Epithelial cell of esophagus (primary cell): ENCODE results near the gene GPATCH2.
A peak's percentile ranks its signal among the peaks of the same experiment; 100 is the strongest.

Source experiments
- DNase-seq: peaks from one replicate; pipeline ENCODE4 v3.0.0; 2010; ENCODE audit warnings: low read depth
- H3K4me3 ChIP-seq: 2 replicates; pipeline ENCODE4 v1.5.1; 2011; ENCODE audit warnings: mild to moderate bottlenecking, low read length, control low read depth
- CTCF ChIP-seq: IDR thresholded peaks from 2 replicates; pipeline ENCODE4 v1.5.1; 2011; ENCODE audit warnings: low read depth, mild to moderate bottlenecking, low read length, control low read depth, inconsistent platforms; ENCODE audit not compliant: insufficient read depth; ENCODE audit errors: missing control alignments

The GPATCH2 gene

GRCh38 chr1:217482356-217483102 is 148.4 kb downstream of the GPATCH2 start:
- DNase-seq = peak; percentile 78
- no peak overlapping the region for H3K4me3 ChIP-seq
- no peak for TF ChIP-seq CTCF

GRCh38 chr1:217478450-217478849 is 152.4 kb downstream of the GPATCH2 start:
- no peak for TF ChIP-seq CTCF
- H3K4me3 ChIP-seq = no peak overlapping the region
- no peak for DNase-seq

- DNase-seq = peak; percentile 62
- H3K4me3 ChIP-seq = no peak overlapping the region
- no peak for TF ChIP-seq CTCF
Measured at GRCh38 chr1:217472915-217473314, 158.0 kb downstream of the GPATCH2 start.

DNA sequence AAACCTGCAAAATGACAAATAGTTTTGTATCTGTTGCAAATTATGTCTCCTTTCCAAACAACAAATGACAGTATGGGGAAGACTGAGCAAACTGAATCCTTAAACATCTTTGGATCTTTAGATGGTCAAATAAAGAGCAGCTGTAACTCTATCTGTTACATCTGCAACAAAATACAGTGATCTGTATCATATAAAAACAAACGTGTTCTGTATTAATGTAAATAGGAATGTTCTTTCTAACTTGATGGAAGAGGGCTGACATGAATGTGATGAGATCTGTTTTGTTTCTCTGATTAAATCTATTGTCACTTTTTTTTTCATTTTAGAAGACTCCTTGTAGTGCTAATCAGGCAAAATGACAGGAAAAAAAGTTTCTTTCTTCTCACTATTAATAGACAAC is 159.5 kb downstream of the GPATCH2 start:
- no peak for DNase-seq
- TF ChIP-seq CTCF = no peak
- no peak overlapping the region for H3K4me3 ChIP-seq

- DNase-seq = no peak
- TF ChIP-seq CTCF = no peak
- H3K4me3 ChIP-seq = no peak overlapping the region
Measured at GRCh38 chr1:217469983-217470382, 160.9 kb downstream of the GPATCH2 start.

DNA sequence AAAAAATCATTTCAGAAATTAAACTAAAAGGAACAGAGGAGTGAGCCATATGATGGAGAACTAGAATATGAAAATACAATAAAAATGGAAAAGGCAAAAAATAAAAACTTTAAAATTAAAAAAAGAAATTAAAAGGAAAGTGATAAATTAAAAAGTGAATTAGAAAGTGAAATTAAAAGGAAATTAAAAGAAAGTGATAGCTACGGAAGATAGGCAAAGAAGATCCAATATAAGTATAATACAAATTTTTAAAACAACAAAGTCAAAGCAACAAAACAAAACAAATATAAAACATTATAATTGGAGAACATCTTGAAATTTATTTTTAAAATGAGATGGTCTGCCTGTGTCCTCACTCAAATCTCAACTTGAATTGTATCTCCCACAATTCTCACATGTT is 165.8 kb downstream of the GPATCH2 start:
- no peak overlapping the region for H3K4me3 ChIP-seq
- TF ChIP-seq CTCF = no peak
- DNase-seq = no peak

DNA sequence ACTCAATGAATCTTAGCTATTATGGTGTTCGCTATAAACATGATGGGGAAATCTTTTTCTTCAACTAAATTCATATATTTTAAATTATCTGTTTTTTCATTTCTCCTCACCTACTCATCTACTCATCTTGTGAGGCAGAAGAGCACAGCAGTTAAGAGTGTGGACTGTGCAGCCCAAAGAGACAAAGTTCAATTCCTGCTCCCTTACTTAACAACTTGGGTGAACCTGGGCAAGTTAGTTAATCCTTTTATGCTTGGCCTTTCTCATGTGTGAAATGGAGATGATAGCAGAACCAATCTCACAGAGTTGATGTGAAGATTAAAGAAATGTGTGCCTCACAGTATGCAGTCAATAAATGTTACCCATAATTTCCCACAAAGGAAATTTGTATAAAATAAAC is 168.2 kb downstream of the GPATCH2 start:
- TF ChIP-seq CTCF = no peak
- no peak overlapping the region for H3K4me3 ChIP-seq
- DNase-seq = no peak
